Measurements from ENCODE around the gene LMF2.

- no peak for TF ChIP-seq CTCF (conservative IDR thresholded peaks at IDR 0.05)
- TF ChIP-seq EZH2 (IDR thresholded peaks at IDR 0.05; ENCODE audit: low read depth): no peak
Observed at GRCh38 chr22:50460938-50461337, 46.6 kb downstream of the LMF2 start.
